Hepatocyte (in vitro differentiated cells): ENCODE data around the gene FARP1. TPM values are rescaled to one million over a fixed set of nuclear protein-coding genes. Genes with fewer than 3 reads are reported as not detected.

Experiments used
- DNase-seq: peaks from one replicate; pipeline ENCODE4 v3.0.0-alpha.2; 2016; ENCODE audit warnings: low spot score
- H2AFZ ChIP-seq: fragments of 200-600 bp; sonication (generic); 2 replicates; pipeline ENCODE4 v1.6.0; 2016; ENCODE audit warnings: antibody characterized with exemption, mild to moderate bottlenecking
- H3K27ac ChIP-seq: fragments of 200-600 bp; sonication (generic); 2 replicates; pipeline ENCODE4 v1.5.1; 2016; ENCODE audit warnings: mild to moderate bottlenecking
- H3K27me3 ChIP-seq: fragments of 200-600 bp; sonication (generic); 2 replicates; pipeline ENCODE4 v1.6.1; 2016
- H3K36me3 ChIP-seq: fragments of 200-600 bp; sonication (generic); replicated peaks from 2 replicates; pipeline ENCODE4 v1.5.1; 2016; ENCODE audit warnings: low read depth; ENCODE audit not compliant: insufficient read depth
- H3K4me1 ChIP-seq: fragments of 200-600 bp; sonication (generic); 2 replicates; pipeline ENCODE4 v1.5.1; 2016; ENCODE audit warnings: mild to moderate bottlenecking, moderate library complexity; ENCODE audit not compliant: insufficient read depth
- H3K4me2 ChIP-seq: fragments of 200-600 bp; sonication (generic); 2 replicates; pipeline ENCODE4 v1.6.0; 2016
- H3K4me3 ChIP-seq: fragments of 200-600 bp; sonication (generic); 2 replicates; pipeline ENCODE4 v1.5.1; 2016; ENCODE audit warnings: mild to moderate bottlenecking
- H3K79me2 ChIP-seq: fragments of 200-600 bp; sonication (generic); 2 replicates; pipeline ENCODE4 v1.6.0; 2017; ENCODE audit warnings: mild to moderate bottlenecking
- H3K9me2 ChIP-seq: fragments of 200-600 bp; sonication (generic); replicated peaks from 2 replicates; pipeline ENCODE4 v1.6.0; 2017; ENCODE audit warnings: mild to moderate bottlenecking; ENCODE audit not compliant: insufficient read depth
- H3K9me3 ChIP-seq: fragments of 200-600 bp; sonication (generic); 2 replicates; pipeline ENCODE4 v1.5.1; 2016; ENCODE audit warnings: low read depth, mild to moderate bottlenecking
- H4K20me1 ChIP-seq: fragments of 200-600 bp; sonication (generic); 2 replicates; pipeline ENCODE4 v1.6.0; 2016; ENCODE audit warnings: mild to moderate bottlenecking; ENCODE audit not compliant: insufficient read depth, poor library complexity, severe bottlenecking
- CTCF ChIP-seq: fragments of 200-600 bp; sonication (generic); IDR thresholded peaks from 2 replicates; pipeline ENCODE4 v1.5.1; 2016; ENCODE audit warnings: antibody characterized with exemption, mild to moderate bottlenecking; ENCODE audit not compliant: poor library complexity
- EZH2 ChIP-seq: fragments of 200-600 bp; sonication (generic); IDR thresholded peaks from 2 replicates; pipeline ENCODE4 v1.6.1; 2016; ENCODE audit warnings: antibody characterized with exemption, mild to moderate bottlenecking, borderline replicate concordance
- EZH2phosphoT487 ChIP-seq: fragments of 200-600 bp; sonication (generic); IDR thresholded peaks from one replicate; pipeline ENCODE4 v1.6.1; 2018; ENCODE audit warnings: antibody characterized with exemption, mild to moderate bottlenecking, low read depth, moderate library complexity; ENCODE audit not compliant: unreplicated experiment, severe bottlenecking
- WGBS: methylation state at CpG from one replicate; pipeline ENCODE4 v1.1.6; 2016; ENCODE audit warnings: low lambda C conversion rate; ENCODE audit errors: missing lambda C conversion rate; 5-methylcytosine and 5-hydroxymethylcytosine counted together
- polyA plus RNA-seq: library from polyadenylated mRNA; unstranded; fragments of >200 nt; fragmentation: Nextera tagmentation; extraction: Ambion mirVana; gene quantifications from 2 replicates; pipeline ENCODE4 v1.2.1, GENCODE V29; 2016
- total RNA-seq: library from RNA; depleted of rRNA; stranded (reverse); fragments of >200 nt; gene quantifications from 2 replicates; pipeline ENCODE4 v1.2.3, GENCODE V29; 2014

The FARP1 gene
- total and polyA plus RNA-seq, 2 experiments from 2014 or later = 35.5 to 68.7 TPM

- H3K9me3 ChIP-seq = no peaks in the 10 kb centered on the region
- 78% methylated on average over 16 of the region's 16 CpGs for WGBS
- peaks cover 4% of the 10 kb centered on the region for H4K20me1 ChIP-seq
- no peak overlapping the region for H3K4me3 ChIP-seq
- H3K4me2 ChIP-seq = no peak overlapping the region
- H3K9me2 ChIP-seq = no peaks in the 10 kb centered on the region
- H3K36me3 ChIP-seq = no peaks in the 10 kb centered on the region
- TF ChIP-seq CTCF (no peak), EZH2phosphoT487 (no peak), EZH2 (no peak)
- H3K27me3 ChIP-seq = no peaks in the 10 kb centered on the region
- peaks cover 8% of the 10 kb centered on the region for H3K79me2 ChIP-seq
- no peak overlapping the region for H2AFZ ChIP-seq
- no peak for DNase-seq
- H3K27ac ChIP-seq = no peak overlapping the region
- H3K4me1 ChIP-seq = peaks cover 3% of the 10 kb centered on the region
These were observed 315.5 kb downstream of the FARP1 start for GRCh38 chr13:98458431-98458830.

- no peak for TF ChIP-seq CTCF
- TF ChIP-seq EZH2 = no peak
- TF ChIP-seq EZH2phosphoT487 = no peak
- H4K20me1 ChIP-seq = peaks cover 4% of the 10 kb centered on the region
- H3K9me2 ChIP-seq = no peaks in the 10 kb centered on the region
- no peak for DNase-seq
- 97% methylated on average over 18 of the region's 18 CpGs for WGBS
- peaks cover 14% of the 10 kb centered on the region for H3K79me2 ChIP-seq
- H3K4me2 ChIP-seq = no peak overlapping the region
- peaks cover 3% of the 10 kb centered on the region for H3K4me1 ChIP-seq
- H2AFZ ChIP-seq = no peak overlapping the region
- no peak overlapping the region for H3K4me3 ChIP-seq
- no peaks in the 10 kb centered on the region for H3K9me3 ChIP-seq
- no peaks in the 10 kb centered on the region for H3K27me3 ChIP-seq
- H3K27ac ChIP-seq = no peak overlapping the region
- no peaks in the 10 kb centered on the region for H3K36me3 ChIP-seq
These were observed 316.3 kb downstream of the FARP1 start for GRCh38 chr13:98459171-98459681.

GRCh38 chr13:98459721-98460370 is 317.0 kb downstream of the FARP1 start:
- H4K20me1 ChIP-seq = peaks cover 4% of the 10 kb centered on the region
- H3K27me3 ChIP-seq = no peaks in the 10 kb centered on the region
- H3K4me3 ChIP-seq = no peak overlapping the region
- H2AFZ ChIP-seq = no peak overlapping the region
- whole genome bisulfite sequencing = 94% methylated on average over 13 of the region's 13 CpGs
- no peaks in the 10 kb centered on the region for H3K9me2 ChIP-seq
- DNase-seq = no peak
- H3K79me2 ChIP-seq = peaks cover 20% of the 10 kb centered on the region
- H3K36me3 ChIP-seq = no peaks in the 10 kb centered on the region
- no peak overlapping the region for H3K27ac ChIP-seq
- no peaks in the 10 kb centered on the region for H3K4me1 ChIP-seq
- no peaks in the 10 kb centered on the region for H3K9me3 ChIP-seq
- TF ChIP-seq EZH2 = no peak
- no peak overlapping the region for H3K4me2 ChIP-seq

- no peak overlapping the region for H3K4me2 ChIP-seq
- H3K9me2 ChIP-seq = no peaks in the 10 kb centered on the region
- 85% methylated on average over 13 of the region's 13 CpGs for WGBS
- H2AFZ ChIP-seq = no peak overlapping the region
- peaks cover 3% of the 10 kb centered on the region for H4K20me1 ChIP-seq
- TF ChIP-seq EZH2 (no peak), CTCF (no peak), EZH2phosphoT487 (no peak)
- H3K9me3 ChIP-seq = no peaks in the 10 kb centered on the region
- H3K36me3 ChIP-seq = no peaks in the 10 kb centered on the region
- H3K27me3 ChIP-seq = no peaks in the 10 kb centered on the region
- peaks cover 26% of the 10 kb centered on the region for H3K79me2 ChIP-seq
- DNase-seq = no peak
- no peak overlapping the region for H3K4me3 ChIP-seq
- H3K4me1 ChIP-seq = no peaks in the 10 kb centered on the region
- H3K27ac ChIP-seq = no peak overlapping the region
These were observed 317.6 kb downstream of the FARP1 start for GRCh38 chr13:98460516-98460915.
